ENCODE data around the gene MAP7.

DNA sequence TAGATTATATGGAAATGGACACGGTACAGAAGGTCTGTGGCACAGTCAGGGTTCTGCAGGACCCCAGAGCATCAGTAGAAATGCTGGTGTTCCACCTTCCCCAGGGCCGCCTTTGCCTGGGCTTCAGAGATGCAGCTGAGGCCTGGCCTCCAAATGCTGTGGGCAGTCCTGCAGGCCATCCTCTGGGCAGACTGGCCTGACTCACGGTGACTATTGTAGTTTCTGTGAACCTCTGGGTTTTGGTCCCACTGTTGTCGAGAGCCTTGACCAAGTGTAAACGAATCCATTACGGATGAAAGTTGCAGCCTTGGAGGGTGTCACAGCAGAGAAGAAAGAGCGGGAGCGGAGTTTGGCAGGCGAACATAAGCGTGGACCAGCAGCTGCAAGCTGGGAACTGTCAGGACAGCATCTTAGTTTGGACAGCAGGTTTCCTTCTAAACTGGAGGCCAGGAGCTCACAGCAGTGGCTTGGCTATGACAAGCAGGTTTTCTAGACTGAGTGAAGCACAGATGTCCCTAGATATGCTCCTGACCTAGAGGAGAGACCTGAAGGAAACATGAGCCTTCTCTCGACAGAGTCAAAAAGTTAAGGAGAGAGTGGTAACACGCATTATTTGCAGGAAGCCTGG lies 214.4 kb downstream of the MAP7 start:
- TF ChIP-seq PAX5 (IDR thresholded peaks at IDR 0.05; ENCODE audit: insufficient read depth, low read length, severe bottlenecking) (no peak), POLR2A (IDR thresholded peaks at IDR 0.05; ENCODE audit: low read depth, low read length) (no peak), POLR2AphosphoS5 (IDR thresholded peaks at IDR 0.05; ENCODE audit: low read depth, low read length) (no peak)

Data from GM12891 (cell line).